NT2/D1 (cell line): Measurements from ENCODE around the gene FGF18.
"Not testable (repeated sequence)": the region's sequence is repeated elsewhere in the genome, so short reads cannot be mapped to it uniquely, and the experiment has no call there.

ENCODE experiments used
- DNase-seq: peaks from one replicate; pipeline ENCODE4 v3.0.0-alpha.2; 2011; ENCODE audit warnings: low read depth, low spot score
- H3K27me3 ChIP-seq: 2 replicates; pipeline ENCODE4 v1.6.0; 2011; ENCODE audit warnings: mild to moderate bottlenecking; ENCODE audit not compliant: insufficient read length, insufficient read depth
- H3K36me3 ChIP-seq: 2 replicates; pipeline ENCODE4 v1.6.1; 2011; ENCODE audit warnings: mild to moderate bottlenecking, low read length, mixed read lengths; ENCODE audit not compliant: insufficient read depth, insufficient read length
- H3K4me1 ChIP-seq: 2 replicates; pipeline ENCODE4 v1.5.1; 2011; ENCODE audit not compliant: insufficient read depth, insufficient read length
- H3K4me3 ChIP-seq: 2 replicates; pipeline ENCODE4 v1.5.1; 2011; ENCODE audit warnings: low read depth; ENCODE audit not compliant: insufficient read length
- H3K9ac ChIP-seq: 2 replicates; pipeline ENCODE4 v1.6.0; 2011; ENCODE audit warnings: low read depth; ENCODE audit not compliant: insufficient read length
- H3K9me3 ChIP-seq: 2 replicates; pipeline ENCODE4 v1.5.1; 2011; ENCODE audit warnings: mild to moderate bottlenecking, low read length; ENCODE audit not compliant: insufficient read depth
- SUZ12 ChIP-seq: IDR thresholded peaks from 2 replicates; pipeline ENCODE4 v1.6.1; 2011; ENCODE audit not compliant: insufficient read length, insufficient read depth; ENCODE audit errors: extremely low read depth
- YY1 ChIP-seq: IDR thresholded peaks from 2 replicates; pipeline ENCODE4 v1.6.1; 2011; ENCODE audit not compliant: insufficient read length, insufficient read depth
- ZNF274 ChIP-seq: IDR thresholded peaks from 2 replicates; pipeline ENCODE4 v1.6.1; 2011; ENCODE audit warnings: mild to moderate bottlenecking, low read depth, low read length

FGF18 gene

GRCh38 chr5:171418982-171419687 lies at the start of gene FGF18:
Gene FGF18, plus strand, starts transcription at chr5:171419647. Its CDS starts 553 bp downstream, at chr5:171420200.
- H3K9ac ChIP-seq, result peak within 1 kb of the TSS; percentile 76
- H3K4me3 ChIP-seq, result peak within 1 kb of the TSS; percentile 55
- DNase-seq, result peak; percentile 57
- H3K4me1 ChIP-seq, result peaks cover 10% of the 10 kb centered on the region
- H3K9me3 ChIP-seq, result no peaks in the 10 kb centered on the region
- H3K27me3 ChIP-seq, result peaks cover 31% of the 10 kb centered on the region
- TF ChIP-seq YY1, result no peak
- TF ChIP-seq SUZ12, result no peak
- TF ChIP-seq ZNF274, result no peak
- H3K36me3 ChIP-seq, result peaks cover 2% of the 10 kb centered on the region

GRCh38 chr5:171369898-171370297 lies 49.5 kb upstream of the FGF18 start:
- no peak overlapping the region for H3K9ac ChIP-seq
- no peaks in the 10 kb centered on the region for H3K27me3 ChIP-seq
- no peak overlapping the region for H3K4me3 ChIP-seq
- DNase-seq, result no peak
- no peaks in the 10 kb centered on the region for H3K9me3 ChIP-seq
- H3K36me3 ChIP-seq, result no peaks in the 10 kb centered on the region
- H3K4me1 ChIP-seq, result no peaks in the 10 kb centered on the region
- TF ChIP-seq YY1, result no peak
- no peak for TF ChIP-seq SUZ12
- no peak for TF ChIP-seq ZNF274

- not testable (repeated sequence) for H3K9ac ChIP-seq
Measured at GRCh38 chr5:171370881-171371280, 48.6 kb upstream of the FGF18 start.

GRCh38 chr5:171371326-171371725 lies 48.1 kb upstream of the FGF18 start:
- TF ChIP-seq YY1 (no peak), ZNF274 (no peak), SUZ12 (no peak)
- no peak overlapping the region for H3K4me3 ChIP-seq
- no peaks in the 10 kb centered on the region for H3K27me3 ChIP-seq
- no peaks in the 10 kb centered on the region for H3K4me1 ChIP-seq
- H3K9me3 ChIP-seq, result no peaks in the 10 kb centered on the region
- H3K36me3 ChIP-seq, result no peaks in the 10 kb centered on the region
- no peak overlapping the region for H3K9ac ChIP-seq
- DNase-seq, result no peak

More at GRCh38 chr5:171370881-171371280, 48.6 kb upstream of the FGF18 start:
- H3K4me3 ChIP-seq, H3K9me3 ChIP-seq, DNase-seq, H3K27me3 ChIP-seq, H3K4me1 ChIP-seq, H3K36me3 ChIP-seq: not testable (repeated sequence)

- Histone ChIP-seq H3K36me3 (no peaks in the 10 kb centered on the region), H3K4me1 (no peaks in the 10 kb centered on the region), H3K9ac (no peak overlapping the region), H3K27me3 (no peaks in the 10 kb centered on the region), H3K4me3 (no peak overlapping the region), H3K9me3 (no peaks in the 10 kb centered on the region)
- TF ChIP-seq YY1, result no peak
- TF ChIP-seq SUZ12, result no peak
- no peak for TF ChIP-seq ZNF274
- no peak for DNase-seq
Measured at GRCh38 chr5:171379961-171380360, 39.5 kb upstream of the FGF18 start.

GRCh38 chr5:171384416-171384815 lies 35.0 kb upstream of the FGF18 start:
- H3K36me3 ChIP-seq, result peaks cover 14% of the 10 kb centered on the region
- not testable (repeated sequence) for H3K27me3 ChIP-seq, H3K9ac ChIP-seq, H3K4me3 ChIP-seq, H3K9me3 ChIP-seq, H3K4me1 ChIP-seq, DNase-seq

- not testable (repeated sequence) for H3K4me3 ChIP-seq, H3K9me3 ChIP-seq, DNase-seq, H3K27me3 ChIP-seq, H3K4me1 ChIP-seq, H3K9ac ChIP-seq
- H3K36me3 ChIP-seq, result peaks cover 20% of the 10 kb centered on the region
Measured at GRCh38 chr5:171384999-171385398, 34.4 kb upstream of the FGF18 start.

- Histone ChIP-seq H3K9ac (peak overlapping the region; percentile 95), H3K27me3 (no peaks in the 10 kb centered on the region), H3K4me1 (no peaks in the 10 kb centered on the region), H3K4me3 (peak overlapping the region; percentile 64), H3K9me3 (no peaks in the 10 kb centered on the region), H3K36me3 (peaks cover 31% of the 10 kb centered on the region)
- no peak for DNase-seq
- TF ChIP-seq YY1, result no peak
- TF ChIP-seq ZNF274, result no peak
- no peak for TF ChIP-seq SUZ12
Measured at GRCh38 chr5:171386006-171386671, 33.3 kb upstream of the FGF18 start.
